Measurements from ENCODE around the gene CA10.

Gene CA10

DNA sequence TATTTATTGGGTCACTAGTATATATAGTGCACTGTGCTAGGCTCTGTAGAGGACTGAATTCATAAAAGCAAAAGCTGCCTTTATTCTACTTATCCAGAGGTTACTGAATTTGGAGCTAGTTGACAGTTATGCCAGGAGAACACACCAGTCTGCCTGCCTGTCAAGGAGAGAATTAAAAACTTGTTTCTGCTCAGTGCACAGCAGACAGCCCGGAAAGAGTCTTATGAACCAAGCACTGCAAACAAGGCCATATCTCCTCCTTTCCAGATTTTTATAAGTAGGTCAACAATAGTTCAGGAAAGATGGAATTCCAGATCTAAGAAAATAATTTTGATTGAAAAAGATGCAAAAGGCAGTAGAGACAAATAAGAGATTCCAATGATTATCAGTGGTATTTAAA is 267.8 kb downstream of the CA10 start:
- H3K36me3 ChIP-seq (ENCODE audit: insufficient read depth, low read length) = no peaks in the 10 kb centered on the region
- H2AFZ ChIP-seq (ENCODE audit: low read depth, low read length) = no peak overlapping the region
- no peaks in the 10 kb centered on the region for H3K4me1 ChIP-seq (ENCODE audit: insufficient read depth, low read length)
- no peak overlapping the region for H3K9ac ChIP-seq (ENCODE audit: low read depth, low read length)
- H3K27ac ChIP-seq (ENCODE audit: low read length) = no peak overlapping the region
- ATAC-seq (ENCODE audit: insufficient read depth, low read depth) (no peak), DNase-seq (no peak)
- no peak for TF ChIP-seq EZH2 (IDR thresholded peaks at IDR 0.05; ENCODE audit: borderline replicate concordance, low read depth, low read length, severe bottlenecking)
- TF ChIP-seq, protein P1, sequence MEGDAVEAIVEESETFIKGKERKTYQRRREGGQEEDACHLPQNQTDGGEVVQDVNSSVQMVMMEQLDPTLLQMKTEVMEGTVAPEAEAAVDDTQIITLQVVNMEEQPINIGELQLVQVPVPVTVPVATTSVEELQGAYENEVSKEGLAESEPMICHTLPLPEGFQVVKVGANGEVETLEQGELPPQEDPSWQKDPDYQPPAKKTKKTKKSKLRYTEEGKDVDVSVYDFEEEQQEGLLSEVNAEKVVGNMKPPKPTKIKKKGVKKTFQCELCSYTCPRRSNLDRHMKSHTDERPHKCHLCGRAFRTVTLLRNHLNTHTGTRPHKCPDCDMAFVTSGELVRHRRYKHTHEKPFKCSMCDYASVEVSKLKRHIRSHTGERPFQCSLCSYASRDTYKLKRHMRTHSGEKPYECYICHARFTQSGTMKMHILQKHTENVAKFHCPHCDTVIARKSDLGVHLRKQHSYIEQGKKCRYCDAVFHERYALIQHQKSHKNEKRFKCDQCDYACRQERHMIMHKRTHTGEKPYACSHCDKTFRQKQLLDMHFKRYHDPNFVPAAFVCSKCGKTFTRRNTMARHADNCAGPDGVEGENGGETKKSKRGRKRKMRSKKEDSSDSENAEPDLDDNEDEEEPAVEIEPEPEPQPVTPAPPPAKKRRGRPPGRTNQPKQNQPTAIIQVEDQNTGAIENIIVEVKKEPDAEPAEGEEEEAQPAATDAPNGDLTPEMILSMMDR (IDR thresholded peaks at IDR 0.05; ENCODE audit: borderline replicate concordance, extremely low read depth, low read length, poor library complexity, severe bottlenecking) = no peak
- peaks cover 2% of the 10 kb centered on the region for H3K27me3 ChIP-seq (ENCODE audit: insufficient read depth, low read length, poor library complexity)
- H3K4me3 ChIP-seq (ENCODE audit: low read depth in 1 of 2, low read length in 2 of 2) = no peak overlapping the region
- H3K4me2 ChIP-seq (ENCODE audit: insufficient read depth, low read length) = no peak overlapping the region
- H4K20me1 ChIP-seq (ENCODE audit: insufficient read depth, low read length) = no peaks in the 10 kb centered on the region
- no peaks in the 10 kb centered on the region for H3K9me3 ChIP-seq (ENCODE audit: insufficient read depth, low read length, severe bottlenecking)
- no peaks in the 10 kb centered on the region for H3K79me2 ChIP-seq (ENCODE audit: insufficient read depth, low read length)

DNA sequence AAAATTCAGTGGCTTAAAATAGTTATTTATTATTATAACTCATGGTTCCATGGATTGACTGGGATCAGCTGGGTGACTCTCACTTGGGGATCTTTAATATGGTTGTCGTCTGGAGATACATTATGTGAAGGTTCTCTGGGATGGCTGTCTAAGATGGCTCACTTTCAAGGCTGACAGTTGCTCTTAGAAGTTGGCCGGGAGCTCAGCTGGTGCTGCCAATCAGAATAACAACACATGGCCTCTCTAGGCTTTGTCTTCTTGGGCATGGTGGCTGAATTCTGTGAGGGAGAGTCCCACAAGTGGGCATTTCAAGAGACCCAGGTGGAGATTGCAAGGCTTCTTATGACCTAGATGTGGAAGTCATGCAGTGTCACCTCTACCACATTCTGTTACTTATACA is 269.7 kb downstream of the CA10 start:
- H3K4me1 ChIP-seq (ENCODE audit: insufficient read depth, low read length) = no peaks in the 10 kb centered on the region
- TF ChIP-seq, protein P1 (IDR thresholded peaks at IDR 0.05; ENCODE audit: borderline replicate concordance, extremely low read depth, low read length, poor library complexity, severe bottlenecking) = no peak
- TF ChIP-seq EZH2 (IDR thresholded peaks at IDR 0.05; ENCODE audit: borderline replicate concordance, low read depth, low read length, severe bottlenecking) = no peak
- H3K9ac ChIP-seq (ENCODE audit: low read depth, low read length) = no peak overlapping the region
- H4K20me1 ChIP-seq (ENCODE audit: insufficient read depth, low read length) = no peaks in the 10 kb centered on the region
- no peak for DNase-seq
- no peak overlapping the region for H2AFZ ChIP-seq (ENCODE audit: low read depth, low read length)
- ATAC-seq (ENCODE audit: insufficient read depth, low read depth) = no peak
- no peak overlapping the region for H3K4me2 ChIP-seq (ENCODE audit: insufficient read depth, low read length)
- no peaks in the 10 kb centered on the region for H3K9me3 ChIP-seq (ENCODE audit: insufficient read depth, low read length, severe bottlenecking)
- no peaks in the 10 kb centered on the region for H3K79me2 ChIP-seq (ENCODE audit: insufficient read depth, low read length)
- H3K27me3 ChIP-seq (ENCODE audit: insufficient read depth, low read length, poor library complexity) = peaks cover 5% of the 10 kb centered on the region
- H3K36me3 ChIP-seq (ENCODE audit: insufficient read depth, low read length) = no peaks in the 10 kb centered on the region
- H3K27ac ChIP-seq (ENCODE audit: low read length) = no peak overlapping the region
- H3K4me3 ChIP-seq (ENCODE audit: low read depth in 1 of 2, low read length in 2 of 2) = no peak overlapping the region

DNA sequence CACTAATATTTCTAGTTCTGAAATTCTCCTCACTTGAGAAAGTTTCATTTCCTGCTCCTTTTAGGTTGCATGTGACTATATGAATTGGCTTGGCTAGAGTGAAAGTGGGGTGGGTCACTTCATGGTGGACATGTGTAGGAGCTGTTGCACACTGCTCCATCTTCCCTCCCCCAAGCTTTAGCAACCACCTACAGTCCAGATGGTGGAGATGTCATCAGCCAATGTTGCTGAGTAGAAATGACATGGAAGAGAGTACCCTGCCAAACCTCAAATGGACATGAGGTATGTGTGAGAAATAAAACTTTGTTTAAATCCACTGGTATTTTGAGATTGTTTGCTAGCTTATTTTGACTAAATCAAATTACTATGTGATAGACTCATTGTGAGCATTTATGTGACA is 281.5 kb downstream of the CA10 start:
- H3K79me2 ChIP-seq (ENCODE audit: insufficient read depth, low read length) = no peaks in the 10 kb centered on the region

More for the DNA sequence above, 281.5 kb downstream of the CA10 start:
- H3K9me3 ChIP-seq (ENCODE audit: insufficient read depth, low read length, severe bottlenecking) = no peaks in the 10 kb centered on the region
- H3K4me1 ChIP-seq (ENCODE audit: insufficient read depth, low read length) = no peaks in the 10 kb centered on the region
- H2AFZ ChIP-seq (ENCODE audit: low read depth, low read length) = no peak overlapping the region
- H4K20me1 ChIP-seq (ENCODE audit: insufficient read depth, low read length) = no peaks in the 10 kb centered on the region
- TF ChIP-seq, protein P1 (IDR thresholded peaks at IDR 0.05; ENCODE audit: borderline replicate concordance, extremely low read depth, low read length, poor library complexity, severe bottlenecking) = no peak
- no peak for TF ChIP-seq EZH2 (IDR thresholded peaks at IDR 0.05; ENCODE audit: borderline replicate concordance, low read depth, low read length, severe bottlenecking)
- DNase-seq (no peak), ATAC-seq (ENCODE audit: insufficient read depth, low read depth) (no peak)
- no peak overlapping the region for H3K4me2 ChIP-seq (ENCODE audit: insufficient read depth, low read length)
- H3K9ac ChIP-seq (ENCODE audit: low read depth, low read length) = no peak overlapping the region
- H3K4me3 ChIP-seq (ENCODE audit: low read depth in 1 of 2, low read length in 2 of 2) = no peak overlapping the region
- H3K27ac ChIP-seq (ENCODE audit: low read length) = no peak overlapping the region
- no peaks in the 10 kb centered on the region for H3K27me3 ChIP-seq (ENCODE audit: insufficient read depth, low read length, poor library complexity)
- no peaks in the 10 kb centered on the region for H3K36me3 ChIP-seq (ENCODE audit: insufficient read depth, low read length)

All from DND-41 (cell line).